ENCODE results near the gene ADGRL2.

DNA sequence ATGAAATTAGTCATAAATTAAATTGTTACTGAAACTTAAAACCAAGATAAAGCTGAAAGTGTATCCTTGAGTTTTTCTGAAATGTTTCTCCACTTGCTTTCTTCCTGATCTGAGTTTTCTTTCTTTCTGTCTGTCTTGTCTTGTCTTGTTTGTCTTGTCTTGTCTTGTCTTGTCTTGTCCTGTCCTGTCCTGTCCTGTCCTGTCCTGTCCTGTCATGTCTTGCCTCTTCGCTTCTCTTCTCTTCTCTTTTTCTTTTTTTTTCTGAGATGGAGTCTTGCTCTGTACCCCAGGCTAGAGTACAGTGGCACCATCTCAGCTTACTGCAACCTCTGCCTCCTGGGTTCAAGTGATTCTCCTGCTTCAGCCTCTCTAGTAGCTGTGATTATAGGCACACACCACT lies 73.7 kb downstream of the ADGRL2 start:
- TF ChIP-seq, protein P1, sequence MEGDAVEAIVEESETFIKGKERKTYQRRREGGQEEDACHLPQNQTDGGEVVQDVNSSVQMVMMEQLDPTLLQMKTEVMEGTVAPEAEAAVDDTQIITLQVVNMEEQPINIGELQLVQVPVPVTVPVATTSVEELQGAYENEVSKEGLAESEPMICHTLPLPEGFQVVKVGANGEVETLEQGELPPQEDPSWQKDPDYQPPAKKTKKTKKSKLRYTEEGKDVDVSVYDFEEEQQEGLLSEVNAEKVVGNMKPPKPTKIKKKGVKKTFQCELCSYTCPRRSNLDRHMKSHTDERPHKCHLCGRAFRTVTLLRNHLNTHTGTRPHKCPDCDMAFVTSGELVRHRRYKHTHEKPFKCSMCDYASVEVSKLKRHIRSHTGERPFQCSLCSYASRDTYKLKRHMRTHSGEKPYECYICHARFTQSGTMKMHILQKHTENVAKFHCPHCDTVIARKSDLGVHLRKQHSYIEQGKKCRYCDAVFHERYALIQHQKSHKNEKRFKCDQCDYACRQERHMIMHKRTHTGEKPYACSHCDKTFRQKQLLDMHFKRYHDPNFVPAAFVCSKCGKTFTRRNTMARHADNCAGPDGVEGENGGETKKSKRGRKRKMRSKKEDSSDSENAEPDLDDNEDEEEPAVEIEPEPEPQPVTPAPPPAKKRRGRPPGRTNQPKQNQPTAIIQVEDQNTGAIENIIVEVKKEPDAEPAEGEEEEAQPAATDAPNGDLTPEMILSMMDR (IDR thresholded peaks at IDR 0.05; ENCODE audit: low read length) = no peak
- no peak for TF ChIP-seq EZH2 (optimal IDR thresholded peaks at IDR 0.05; ENCODE audit: low read depth, low read length)
- TF ChIP-seq EZH2phosphoT487 (IDR thresholded peaks at IDR 0.05; ENCODE audit: low read length) = no peak

Measured in MM.1S (cell line).